K562 (cell line): ENCODE data around the gene RGS9. TPM values are rescaled to one million over a fixed set of nuclear protein-coding genes. Genes with fewer than 3 reads are reported as not detected.

ENCODE experiments used
- ATAC-seq: fragments of 200-7000 bp; cut with Tn5 transposase; 3 replicates; pipeline ENCODE4 v1.9.1; 2020; ENCODE audit warnings: moderate library complexity
- BruUV-seq: library from RNA; stranded (reverse); fragments of 400-500 nt; replicated peaks from 2 replicates; lab custom pipeline; 2021; lab: Mats Ljungman, UMichigan
- CTCF ChIA-PET: fragments of 300-600 bp; formaldehyde crosslinking; extraction: SDS; loops from one replicate; lab custom pipeline; 2021; ENCODE audit warnings: low intra/inter-chr PET ratio; lab: Yijun Ruan, JAX
- POLR2A ChIA-PET: fragments of 300-600, 350-650 bp; sonication (Branson Sonifier 250); formaldehyde crosslinking; extraction: SDS; loops from one replicate; lab custom pipeline; 2021; ENCODE audit warnings: antibody characterized with exemption, inconsistent platforms; lab: Yijun Ruan, JAX
- DNase-seq, 4 experiments: peaks; one replicate each; pipeline versions ENCODE4 v3.0.0 to v3.0.0-alpha.2; 2011 to 2018; ENCODE audit warnings: low spot score in 3 of 4, mixed read lengths in 3 of 4; ENCODE audit errors: extremely low read depth in 1 of 4
- FAIRE-seq: peaks from 2 replicates; lab custom pipeline; 2011; peaks lifted over from hg19 to GRCh38; lab: Jason Lieb, UNC
- H2AFZ ChIP-seq: 2 replicates; pipeline ENCODE4 v1.6.0; 2011; ENCODE audit warnings: low read depth, low read length, control low read depth, inconsistent platforms
- H3K27ac ChIP-seq: fragments of 200-600 bp; 3 replicates; pipeline ENCODE4 v1.8.0; 2011; ENCODE audit warnings: low read depth, mild to moderate bottlenecking, control low read depth, inconsistent platforms, low read length, moderate library complexity, mixed read lengths; ENCODE audit errors: extremely low read depth
- H3K27me3 ChIP-seq, 2 experiments: fragments of 300-600 bp in 1 of 2; 2 replicates in 1 of 2; 3 replicates in 1 of 2; pipeline versions ENCODE4 v1.6.0 to v1.8.0; 2011; ENCODE audit warnings: inconsistent platforms in 2 of 2, low read length in 2 of 2, mild to moderate bottlenecking in 1 of 2, mixed read lengths in 1 of 2, moderate library complexity in 1 of 2; ENCODE audit not compliant: control insufficient read depth in 2 of 2, insufficient read depth in 2 of 2
- H3K36me3 ChIP-seq: fragments of 300-600 bp; 3 replicates; pipeline ENCODE4 v1.8.0; 2011; ENCODE audit warnings: mild to moderate bottlenecking, low read length, inconsistent platforms; ENCODE audit not compliant: control insufficient read depth, insufficient read depth
- H3K4me1 ChIP-seq, 2 experiments: fragments of 200-600 bp in 1 of 2; replicated peaks in 1 of 2; 2 replicates in 1 of 2; 3 replicates in 1 of 2; pipeline versions ENCODE4 v1.5.1 to v1.8.0; 2011; ENCODE audit warnings: inconsistent platforms in 2 of 2, low read length in 2 of 2, mild to moderate bottlenecking in 1 of 2, mixed read lengths in 1 of 2, moderate library complexity in 1 of 2; ENCODE audit not compliant: control insufficient read depth in 2 of 2, insufficient read depth in 2 of 2
- H3K4me2 ChIP-seq: 2 replicates; pipeline ENCODE4 v1.6.1; 2011; ENCODE audit warnings: low read length, control low read depth, inconsistent platforms, mixed read lengths; ENCODE audit not compliant: insufficient read depth
- H3K4me3 ChIP-seq: fragments of 200-600 bp; sonication (generic), shearing (Covaris generic); 2 replicates; pipeline ENCODE4 v1.5.1; 2016; ENCODE audit warnings: control low read depth, inconsistent platforms
- H3K79me2 ChIP-seq: fragments of 200-600 bp; 3 replicates; pipeline ENCODE4 v1.8.0; 2011; ENCODE audit warnings: low read length, inconsistent platforms; ENCODE audit not compliant: control insufficient read depth, insufficient read depth
- H3K9ac ChIP-seq, 2 experiments: 2 replicates each; pipeline versions ENCODE4 v1.6.0 to v1.6.1; 2011; ENCODE audit warnings: low read depth in 2 of 2, low read length in 2 of 2, control low read depth in 1 of 2, inconsistent platforms in 1 of 2, mild to moderate bottlenecking in 1 of 2, mixed read lengths in 1 of 2; ENCODE audit not compliant: insufficient read depth in 1 of 2
- H3K9me1 ChIP-seq: one replicate; pipeline ENCODE4 v1.6.0; 2011; ENCODE audit warnings: inconsistent platforms, mild to moderate bottlenecking, low read length, moderate library complexity; ENCODE audit not compliant: control insufficient read depth, insufficient read depth
- H3K9me3 ChIP-seq: replicated peaks from 2 replicates; pipeline ENCODE4 v1.5.1; 2011; ENCODE audit warnings: low read depth, low read length, inconsistent platforms; ENCODE audit not compliant: control insufficient read depth, insufficient read depth
- H4K20me1 ChIP-seq: replicated peaks from 2 replicates; pipeline ENCODE4 v1.6.1; 2011; ENCODE audit warnings: low read length, inconsistent platforms, mixed read lengths; ENCODE audit not compliant: control insufficient read depth, insufficient read depth
- CBX2 ChIP-seq: fragments of 200-600 bp; sonication (generic); IDR thresholded peaks from one replicate; pipeline ENCODE4 v1.6.1; 2012; ENCODE audit warnings: mild to moderate bottlenecking, low read length, inconsistent platforms; ENCODE audit not compliant: insufficient read depth, poor library complexity, severe bottlenecking
- KDM4B ChIP-seq, 2 experiments: fragments of 450-650 bp in 1 of 2; sonication (generic) in 1 of 2; IDR thresholded peaks; 2 replicates each; pipeline ENCODE4 v1.6.1; 2016 to 2017; ENCODE audit warnings: borderline replicate concordance in 2 of 2, antibody characterized with exemption in 1 of 2, low read depth in 1 of 2, mild to moderate bottlenecking in 1 of 2
- NR1H2 ChIP-seq: sonication (generic); formaldehyde crosslinking; IDR thresholded peaks from 2 replicates; pipeline ENCODE4 v1.4.0; 2020; ENCODE audit warnings: mild to moderate bottlenecking, missing genetic modification reagents
- NR2F6 ChIP-seq: fragments of 450-650 bp; formaldehyde crosslinking; IDR thresholded peaks from 2 replicates; pipeline ENCODE4 v1.4.0; 2020; ENCODE audit warnings: mild to moderate bottlenecking
- PTTG1 ChIP-seq: fragments of 450-650 bp; IDR thresholded peaks from 2 replicates; pipeline ENCODE4 v1.6.1; 2016; ENCODE audit warnings: low read depth, mild to moderate bottlenecking, missing genetic modification characterization, missing compliant biosample characterization
- ZBTB17 ChIP-seq: fragments of 450-650 bp; formaldehyde crosslinking; IDR thresholded peaks from 2 replicates; pipeline ENCODE4 v1.4.0; 2020; ENCODE audit warnings: mild to moderate bottlenecking
- WGBS: fragments of 100-300 bp; shearing (Covaris generic); methylation state at CpG from one replicate; pipeline ENCODE4 v1.1.6; 2016; ENCODE audit warnings: low coverage, mixed read lengths; ENCODE audit not compliant: insufficient coverage; ENCODE audit errors: missing lambda C conversion rate; 5-methylcytosine and 5-hydroxymethylcytosine counted together
- in situ Hi-C: fragments of 300-500 bp; cut with MboI; formaldehyde crosslinking; loops from 4 replicates; pipeline ENCODE4 v1.15.0; 2018; ENCODE audit warnings: inconsistent platforms, mixed read lengths
- intact Hi-C: fragments of 100-400 bp; cut with micrococcal nuclease; formaldehyde crosslinking; loops from 2 replicates; pipeline ENCODE4 v1.14.2; 2022
- polyA plus RNA-seq, 8 experiments: library from polyadenylated mRNA; depleted of rRNA in 4 of 8; stranded (reverse) in 5 of 8; unstranded in 3 of 8; fragments of >200 nt; fragmentation: Nextera tagmentation in 2 of 8; fragmentation: Illumina TruSeq in 1 of 8; extraction: Ambion mirVana in 2 of 8; extraction: Trizol in 1 of 8; gene quantifications; 2 replicates each; pipeline versions ENCODE4 v1.2.1 to v1.2.3, GENCODE V29; 2011 to 2014; ENCODE audit warnings: inconsistent platforms in 1 of 8, missing spikeins in 1 of 8
- total RNA-seq, 7 experiments: library from RNA; depleted of rRNA in 6 of 7; stranded (reverse); fragments of >200 nt in 6 of 7; fragmentation: Illumina TruSeq in 2 of 7; extraction: Trizol in 2 of 7; gene quantifications; 2 replicates each; pipeline versions ENCODE4 v1.2.1 to v1.2.3, GENCODE V29; 2011 to 2021; ENCODE audit warnings: low replicate concordance in 1 of 7
- TF ChIP-seq, protein P1 (sequence below): fragments of 450-650 bp; conservative IDR thresholded peaks from 2 replicates; pipeline ENCODE4 v1.6.1; 2016; ENCODE audit warnings: missing genetic modification characterization, low read depth, mild to moderate bottlenecking, control low read depth, missing compliant biosample characterization
- TF ChIP-seq, protein P2 (sequence below): fragments of 250-450 bp; sonication (Bioruptor Pico); IDR thresholded peaks from 2 replicates; pipeline ENCODE4 v1.8.0; 2021; ENCODE audit warnings: moderate library complexity, mild to moderate bottlenecking, inconsistent platforms

The RGS9 gene
- total and polyA plus RNA-seq, 9 of the 15 experiments (the other 6 are each of a cell fraction or from before 2014, with no cell fraction given), result 0.18 to 1.4 (median 0.55) TPM

DNA sequence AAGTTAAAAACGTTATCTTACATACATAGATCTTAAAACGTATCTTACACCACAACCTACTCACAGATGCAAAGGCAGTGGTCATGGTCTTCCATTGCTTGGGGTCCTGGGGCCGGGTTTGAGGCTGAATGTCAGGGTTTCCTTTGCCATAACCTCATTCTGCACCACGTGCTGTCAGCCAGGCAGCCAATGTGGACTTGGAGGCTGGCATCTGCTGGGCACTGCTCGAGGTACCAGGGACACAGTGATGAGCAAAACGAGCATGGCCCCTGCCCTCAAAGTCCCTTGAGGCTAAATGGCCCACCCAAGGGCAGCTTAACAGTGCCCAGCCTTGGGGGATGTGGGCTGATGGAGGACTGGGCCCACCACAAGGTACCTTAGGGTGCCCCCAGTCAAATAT lies 35.8 kb upstream of the RGS9 start:
- BruUV-seq, result no TSS peak
- Histone ChIP-seq H3K79me2 (no peaks in the 10 kb centered on the region), H3K9ac (no peak overlapping the region), H3K9me3 (no peaks in the 10 kb centered on the region), H3K27ac (no peak overlapping the region), H3K9me1 (no peaks in the 10 kb centered on the region), H4K20me1 (no peaks in the 10 kb centered on the region), H3K4me3 (no peak overlapping the region), H2AFZ (peak overlapping the region; percentile 84; the same call in 1 of the 2 replicates), H3K4me2 (no peak overlapping the region; the same call in 1 of the 2 replicates), H3K4me1 (peaks cover 7 to 11% of the 10 kb centered on the region in 2 experiments; a peak in 3 of 5 replicates), H3K27me3 (peaks cover 3 to 20% of the 10 kb centered on the region in 2 experiments; a peak in 3 of 5 replicates), H3K36me3 (no peaks in the 10 kb centered on the region)
- WGBS, result 13% methylated on average over 6 of the region's 6 CpGs
- in situ Hi-C loops (no loop called here), intact Hi-C loops (loop anchor here (2.0 to 10.0 kb wide), 3 partner anchors 45 to 137 kb away; partner anchors contain the start of gene GNA13)
- TF ChIP-seq NR1H2, result no peak
- TF ChIP-seq, protein P1, sequence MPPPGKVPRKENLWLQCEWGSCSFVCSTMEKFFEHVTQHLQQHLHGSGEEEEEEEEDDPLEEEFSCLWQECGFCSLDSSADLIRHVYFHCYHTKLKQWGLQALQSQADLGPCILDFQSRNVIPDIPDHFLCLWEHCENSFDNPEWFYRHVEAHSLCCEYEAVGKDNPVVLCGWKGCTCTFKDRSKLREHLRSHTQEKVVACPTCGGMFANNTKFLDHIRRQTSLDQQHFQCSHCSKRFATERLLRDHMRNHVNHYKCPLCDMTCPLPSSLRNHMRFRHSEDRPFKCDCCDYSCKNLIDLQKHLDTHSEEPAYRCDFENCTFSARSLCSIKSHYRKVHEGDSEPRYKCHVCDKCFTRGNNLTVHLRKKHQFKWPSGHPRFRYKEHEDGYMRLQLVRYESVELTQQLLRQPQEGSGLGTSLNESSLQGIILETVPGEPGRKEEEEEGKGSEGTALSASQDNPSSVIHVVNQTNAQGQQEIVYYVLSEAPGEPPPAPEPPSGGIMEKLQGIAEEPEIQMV (tag), result no peak
- ChIA-PET POLR2A (interaction anchor here (0.7 to 1.4 kb wide), 2 partner anchors 19 to 141 kb away, joined by 3 read pairs; no protein-coding TSS in a partner anchor), CTCF (no interaction called here)
- FAIRE-seq, result no peak
- ATAC-seq, result no peak
- no peak for DNase-seq

DNA sequence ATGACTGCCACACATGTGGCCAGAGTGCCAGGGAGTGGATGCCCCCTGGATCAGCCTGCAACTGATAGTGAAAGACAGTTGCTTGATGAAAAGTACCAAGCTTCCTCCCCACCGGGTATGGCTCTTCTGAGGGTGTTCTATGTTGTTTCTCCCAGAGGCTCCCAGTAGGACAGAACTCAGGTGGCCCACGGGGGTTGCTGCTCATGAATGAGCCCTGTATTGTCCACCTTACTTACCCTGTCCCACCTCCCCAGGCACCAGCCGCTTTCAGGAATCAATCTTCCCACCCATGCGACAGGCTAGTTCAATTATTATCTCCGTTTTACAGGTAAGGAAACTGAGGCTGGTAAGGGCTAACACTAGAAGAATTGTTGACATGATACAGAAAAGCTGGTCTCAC lies 34.9 kb upstream of the RGS9 start:
- no peak overlapping the region for H3K4me3 ChIP-seq
- no peak overlapping the region for H2AFZ ChIP-seq
- H4K20me1 ChIP-seq, result no peaks in the 10 kb centered on the region
- POLR2A ChIA-PET, result no interaction called here
- FAIRE-seq (no peak), ATAC-seq (no peak), DNase-seq (no peak)
- H3K9me3 ChIP-seq, result no peaks in the 10 kb centered on the region
- no peak overlapping the region for H3K4me2 ChIP-seq
- H3K36me3 ChIP-seq, result no peaks in the 10 kb centered on the region
- no peak overlapping the region for H3K9ac ChIP-seq
- peaks cover 3 to 23% of the 10 kb centered on the region in 2 experiments; a peak in 3 of 5 replicates for H3K27me3 ChIP-seq
- H3K79me2 ChIP-seq, result no peaks in the 10 kb centered on the region
- intact Hi-C loops, result loop anchor here (5.0 to 10.0 kb wide), 2 partner anchors 95 to 137 kb away; no protein-coding TSS in a partner anchor
- H3K9me1 ChIP-seq, result no peaks in the 10 kb centered on the region
- BruUV-seq, result no TSS peak
- H3K27ac ChIP-seq, result no peak overlapping the region
- 3% methylated on average over 5 of the region's 5 CpGs for WGBS
- H3K4me1 ChIP-seq, result peaks cover 7 to 11% of the 10 kb centered on the region in 2 experiments; a peak in 3 of 5 replicates
- in situ Hi-C loops, result no loop called here
- CTCF ChIA-PET, result no interaction called here
- TF ChIP-seq ZBTB17 (CRISPR knock-in tag) (no peak), PTTG1 (tag) (no peak), CBX2 (no peak), NR2F6 (no peak), KDM4B (IDR thresholded peaks at IDR 0.05; ENCODE audit: borderline replicate concordance in 2 of 2, low read depth in 1 of 2) (no peak)
- TF ChIP-seq, protein P2, sequence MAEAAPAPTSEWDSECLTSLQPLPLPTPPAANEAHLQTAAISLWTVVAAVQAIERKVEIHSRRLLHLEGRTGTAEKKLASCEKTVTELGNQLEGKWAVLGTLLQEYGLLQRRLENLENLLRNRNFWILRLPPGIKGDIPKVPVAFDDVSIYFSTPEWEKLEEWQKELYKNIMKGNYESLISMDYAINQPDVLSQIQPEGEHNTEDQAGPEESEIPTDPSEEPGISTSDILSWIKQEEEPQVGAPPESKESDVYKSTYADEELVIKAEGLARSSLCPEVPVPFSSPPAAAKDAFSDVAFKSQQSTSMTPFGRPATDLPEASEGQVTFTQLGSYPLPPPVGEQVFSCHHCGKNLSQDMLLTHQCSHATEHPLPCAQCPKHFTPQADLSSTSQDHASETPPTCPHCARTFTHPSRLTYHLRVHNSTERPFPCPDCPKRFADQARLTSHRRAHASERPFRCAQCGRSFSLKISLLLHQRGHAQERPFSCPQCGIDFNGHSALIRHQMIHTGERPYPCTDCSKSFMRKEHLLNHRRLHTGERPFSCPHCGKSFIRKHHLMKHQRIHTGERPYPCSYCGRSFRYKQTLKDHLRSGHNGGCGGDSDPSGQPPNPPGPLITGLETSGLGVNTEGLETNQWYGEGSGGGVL (CRISPR knock-in tag), result no peak
